Measurements from ENCODE around the gene POLL. TPM values are rescaled to one million over a fixed set of nuclear protein-coding genes. Genes with fewer than 3 reads are reported as not detected.

POLL gene
- total and polyA plus RNA-seq, 2 of the 4 experiments (the other 2 are of a cell fraction) = 6.3 to 23.7 TPM

DNA sequence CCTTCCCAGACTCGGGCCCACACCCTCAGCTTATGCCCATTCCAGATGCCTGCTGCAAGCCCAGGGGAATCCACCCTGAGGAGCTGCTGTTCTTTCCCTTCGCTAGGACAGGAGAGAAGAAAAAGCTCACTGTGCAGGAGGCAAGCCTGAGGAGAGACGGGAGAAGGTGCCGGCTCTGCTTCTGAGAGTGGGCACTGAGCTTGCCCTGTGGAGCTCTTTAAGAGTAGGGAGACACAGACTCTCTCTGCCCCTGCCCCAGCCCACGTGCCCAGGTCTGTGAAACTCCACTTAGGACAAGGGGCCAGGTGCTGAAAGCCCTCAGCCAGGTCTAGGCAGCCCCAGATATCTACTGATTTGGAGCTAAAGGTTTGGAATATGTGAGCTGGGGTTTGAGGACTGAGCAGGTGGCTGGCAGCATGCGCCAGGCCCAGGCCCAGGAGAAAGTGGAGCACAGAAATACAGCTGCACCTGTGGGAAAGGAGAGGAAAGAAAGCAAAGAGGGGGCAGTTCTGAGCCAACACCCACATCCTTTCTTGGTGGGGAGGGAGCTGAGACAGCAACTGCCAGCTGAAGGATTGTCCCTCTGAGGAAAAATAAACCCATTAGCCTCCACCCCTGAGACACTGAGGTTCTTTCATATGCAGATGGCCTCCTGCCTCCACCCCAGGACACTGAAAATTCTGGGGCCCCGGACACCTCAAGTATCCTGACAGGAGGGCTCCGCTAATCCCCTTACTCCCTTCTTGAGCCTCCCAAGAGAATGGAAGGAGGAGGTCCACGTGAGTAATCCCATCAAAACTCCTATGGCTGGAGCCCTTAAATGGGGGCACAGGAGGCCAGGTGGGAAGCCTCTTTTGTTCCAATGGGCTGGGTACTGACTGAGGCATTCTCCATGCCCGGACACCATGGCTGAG lies 7.3 kb downstream of the POLL start:
- no peaks in the 10 kb centered on the region for H3K4me1 ChIP-seq (ENCODE audit: control insufficient read depth, insufficient read depth, low read length)
- no peaks in the 10 kb centered on the region for H3K27me3 ChIP-seq (ENCODE audit: control insufficient read depth, insufficient read depth, low read length)
- no peak overlapping the region for H4K5ac ChIP-seq (ENCODE audit: low read depth, low read length)
- no peak overlapping the region for H3K14ac ChIP-seq (replicated peaks; ENCODE audit: low read depth, low read length)
- H3K9me3 ChIP-seq (ENCODE audit: control insufficient read depth, insufficient read depth, low read length) = no peaks in the 10 kb centered on the region
- H3K4ac ChIP-seq (ENCODE audit: low read depth, low read length) = no peak overlapping the region
- H4K91ac ChIP-seq (ENCODE audit: insufficient read depth, low read depth, low read length) = no peak overlapping the region
- POLR2A ChIA-PET (ENCODE audit: unreplicated experiment) = no interaction called here
- in situ Hi-C loops (cut with MboI; ENCODE audit: low sequenced_read_pairs) (no loop called here), dilution Hi-C loops (cut with HindIII; ENCODE audit: low sequenced_read_pairs, unreplicated experiment) (no loop called here), intact Hi-C loops (cut with micrococcal nuclease) (no loop called here)
- no peak overlapping the region for H2BK20ac ChIP-seq (ENCODE audit: low read depth, low read length)
- no peaks in the 10 kb centered on the region for H4K20me1 ChIP-seq (ENCODE audit: insufficient read depth, low read length)
- no TSS peak for BruUV-seq (replicated peaks)
- no peak overlapping the region for H3K4me2 ChIP-seq (ENCODE audit: low read depth, low read length)
- peaks cover 6% of the 10 kb centered on the region; the same call in 1 of the 2 replicates for H3K9me1 ChIP-seq (ENCODE audit: insufficient read depth, low read length)
- no peak overlapping the region for H2BK120ac ChIP-seq (ENCODE audit: low read depth, low read length)
- H3K18ac ChIP-seq (ENCODE audit: low read depth, low read length) = no peak overlapping the region
- no peak overlapping the region for H3K56ac ChIP-seq (ENCODE audit: extremely low read depth, insufficient read depth, low read length)
- H2BK5ac ChIP-seq (ENCODE audit: low read depth, low read length, poor library complexity, severe bottlenecking) = no peak overlapping the region
- ATAC-seq (ENCODE audit: low read depth) = no peak
- peaks cover 48% of the 10 kb centered on the region; the same call in 1 of the 2 replicates for H3K36me3 ChIP-seq (ENCODE audit: control insufficient read depth, insufficient read depth, low read length)
- H4K8ac ChIP-seq (ENCODE audit: low read depth in 2 of 2, low read length in 2 of 2) = no peak overlapping the region
- no peak overlapping the region for H3K23ac ChIP-seq (ENCODE audit: low read depth, low read length)
- CTCF ChIA-PET = interaction anchor here (0.6 kb wide), 1 partner anchor 489 kb away, joined by 3 read pairs; no protein-coding TSS in a partner anchor
- no peak overlapping the region for H2AK9ac ChIP-seq (replicated peaks; ENCODE audit: low read depth, low read length, poor library complexity)
- H2AK5ac ChIP-seq (ENCODE audit: low read depth, low read length) = no peak overlapping the region
- no peak overlapping the region for H3K9ac ChIP-seq (ENCODE audit: low read depth, low read length)
- WGBS, 2 experiments (ENCODE audit: extremely low coverage in 2 of 2, insufficient read length in 1 of 2) = 100% methylated on average over 1 of the region's 10 CpGs; no CpG with 5 or more reads in 1 of the 2 experiments
- H2BK15ac ChIP-seq (ENCODE audit: low read depth, low read length) = no peak overlapping the region
- DNase-seq = no peak
- H3K4me3 ChIP-seq (ENCODE audit: insufficient read depth, low read depth, low read length) = no peak overlapping the region
- H3K27ac ChIP-seq (ENCODE audit: insufficient read depth, low read length) = no peak overlapping the region
- H2AFZ ChIP-seq (replicated peaks; ENCODE audit: low read length, poor library complexity) = no peak overlapping the region
- TF ChIP-seq MXI1 (IDR thresholded peaks at IDR 0.05; ENCODE audit: borderline replicate concordance, low read depth, low read length) (no peak), POLR2A (IDR thresholded peaks at IDR 0.05; ENCODE audit: low read depth, low read length) (no peak)
- H3K79me1 ChIP-seq (ENCODE audit: low read depth in 1 of 2, low read length in 2 of 2) = peaks cover 4 to 13% of the 10 kb centered on the region in 2 experiments; a peak in 2 of 4 replicates

Measured in IMR-90 (cell line).